ENCODE measurements around the gene CYP2D6. TPM values are rescaled to one million over a fixed set of nuclear protein-coding genes. Genes with fewer than 3 reads are reported as not detected.
"Not testable (repeated sequence)": the region's sequence is repeated elsewhere in the genome, so short reads cannot be mapped to it uniquely, and the experiment has no call there.

The CYP2D6 gene
- total RNA-seq, 1 donor from 2014 or later = 4.0 TPM

GRCh38 chr22:42150727-42151590 lies 20.3 kb upstream of the CYP2D6 start:
- no peak for DNase-seq (ENCODE audit: extremely low spot score, unreplicated experiment)
- H3K4me1 Mint-ChIP-seq (ENCODE audit: unreplicated experiment) = no peaks in the 10 kb centered on the region
- H3K4me3 Mint-ChIP-seq = no peak overlapping the region
- H3K27ac Mint-ChIP-seq = no peak overlapping the region
- TF ChIP-seq, protein P1, sequence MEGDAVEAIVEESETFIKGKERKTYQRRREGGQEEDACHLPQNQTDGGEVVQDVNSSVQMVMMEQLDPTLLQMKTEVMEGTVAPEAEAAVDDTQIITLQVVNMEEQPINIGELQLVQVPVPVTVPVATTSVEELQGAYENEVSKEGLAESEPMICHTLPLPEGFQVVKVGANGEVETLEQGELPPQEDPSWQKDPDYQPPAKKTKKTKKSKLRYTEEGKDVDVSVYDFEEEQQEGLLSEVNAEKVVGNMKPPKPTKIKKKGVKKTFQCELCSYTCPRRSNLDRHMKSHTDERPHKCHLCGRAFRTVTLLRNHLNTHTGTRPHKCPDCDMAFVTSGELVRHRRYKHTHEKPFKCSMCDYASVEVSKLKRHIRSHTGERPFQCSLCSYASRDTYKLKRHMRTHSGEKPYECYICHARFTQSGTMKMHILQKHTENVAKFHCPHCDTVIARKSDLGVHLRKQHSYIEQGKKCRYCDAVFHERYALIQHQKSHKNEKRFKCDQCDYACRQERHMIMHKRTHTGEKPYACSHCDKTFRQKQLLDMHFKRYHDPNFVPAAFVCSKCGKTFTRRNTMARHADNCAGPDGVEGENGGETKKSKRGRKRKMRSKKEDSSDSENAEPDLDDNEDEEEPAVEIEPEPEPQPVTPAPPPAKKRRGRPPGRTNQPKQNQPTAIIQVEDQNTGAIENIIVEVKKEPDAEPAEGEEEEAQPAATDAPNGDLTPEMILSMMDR (conservative IDR thresholded peaks at IDR 0.05) = no peak
- no peaks in the 10 kb centered on the region for H3K27me3 Mint-ChIP-seq
- H3K36me3 Mint-ChIP-seq = peaks cover 7% of the 10 kb centered on the region
- H3K9me3 Mint-ChIP-seq = no peaks in the 10 kb centered on the region

DNA sequence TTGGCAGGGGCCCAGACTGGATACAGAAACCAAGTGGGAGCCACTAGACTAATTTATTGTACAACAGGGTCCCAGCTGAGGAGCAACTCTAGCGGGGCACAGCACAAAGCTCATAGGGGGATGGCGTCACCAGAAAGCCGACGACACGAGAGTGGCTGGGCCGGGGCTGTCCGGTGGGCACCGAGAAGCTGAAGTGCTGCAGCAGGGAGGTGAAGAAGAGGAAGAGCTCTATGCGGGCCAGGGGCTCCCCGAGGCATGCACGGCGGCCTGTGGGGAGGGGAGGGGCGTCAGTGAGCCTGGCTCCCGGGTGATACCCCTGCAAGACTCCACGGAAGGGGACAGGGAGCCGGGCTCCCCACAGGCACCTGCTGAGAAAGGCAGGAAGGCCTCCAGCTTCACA lies 19.2 kb upstream of the CYP2D6 start:
- DNase-seq (ENCODE audit: extremely low spot score, unreplicated experiment); H3K9me3 Mint-ChIP-seq; H3K27me3 Mint-ChIP-seq; H3K4me3 Mint-ChIP-seq; H3K27ac Mint-ChIP-seq; H3K4me1 Mint-ChIP-seq (ENCODE audit: unreplicated experiment): not testable (repeated sequence)
- H3K36me3 Mint-ChIP-seq = peaks cover 11% of the 10 kb centered on the region

DNA sequence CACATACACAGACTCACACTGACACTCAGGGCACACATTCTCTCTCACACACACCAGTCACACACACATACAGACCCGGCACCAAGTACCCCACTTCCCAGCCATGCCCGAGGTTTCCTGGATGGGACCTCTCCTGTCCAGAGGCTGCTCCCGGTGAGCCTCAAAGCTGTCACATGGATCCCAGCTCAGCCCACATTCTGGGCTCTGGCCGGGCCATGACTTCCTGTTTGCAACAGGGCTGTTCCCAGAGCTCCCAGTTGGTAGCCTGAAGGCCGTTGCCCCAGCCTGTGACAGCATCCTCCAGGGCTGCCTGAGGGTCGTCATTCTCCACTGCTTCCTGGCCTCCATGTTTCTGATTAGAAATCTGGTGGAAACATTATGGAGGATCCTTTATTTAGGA lies 14.6 kb upstream of the CYP2D6 start:
- H3K27ac Mint-ChIP-seq = no peak overlapping the region

GRCh38 chr22:42143859-42144822 lies 13.5 kb upstream of the CYP2D6 start:
- not testable (repeated sequence) for DNase-seq (ENCODE audit: extremely low spot score, unreplicated experiment); H3K9me3 Mint-ChIP-seq; H3K36me3 Mint-ChIP-seq; H3K4me3 Mint-ChIP-seq; H3K27ac Mint-ChIP-seq; H3K27me3 Mint-ChIP-seq; H3K4me1 Mint-ChIP-seq (ENCODE audit: unreplicated experiment)

More for the DNA sequence above, 14.6 kb upstream of the CYP2D6 start:
- DNase-seq (ENCODE audit: extremely low spot score, unreplicated experiment) = no peak
- no peak overlapping the region for H3K4me3 Mint-ChIP-seq
- peaks cover 7% of the 10 kb centered on the region for H3K36me3 Mint-ChIP-seq
- H3K4me1 Mint-ChIP-seq (ENCODE audit: unreplicated experiment) = no peaks in the 10 kb centered on the region
- TF ChIP-seq, protein P1 (conservative IDR thresholded peaks at IDR 0.05) = no peak
- H3K9me3 Mint-ChIP-seq = no peaks in the 10 kb centered on the region
- H3K27me3 Mint-ChIP-seq = no peaks in the 10 kb centered on the region

DNA sequence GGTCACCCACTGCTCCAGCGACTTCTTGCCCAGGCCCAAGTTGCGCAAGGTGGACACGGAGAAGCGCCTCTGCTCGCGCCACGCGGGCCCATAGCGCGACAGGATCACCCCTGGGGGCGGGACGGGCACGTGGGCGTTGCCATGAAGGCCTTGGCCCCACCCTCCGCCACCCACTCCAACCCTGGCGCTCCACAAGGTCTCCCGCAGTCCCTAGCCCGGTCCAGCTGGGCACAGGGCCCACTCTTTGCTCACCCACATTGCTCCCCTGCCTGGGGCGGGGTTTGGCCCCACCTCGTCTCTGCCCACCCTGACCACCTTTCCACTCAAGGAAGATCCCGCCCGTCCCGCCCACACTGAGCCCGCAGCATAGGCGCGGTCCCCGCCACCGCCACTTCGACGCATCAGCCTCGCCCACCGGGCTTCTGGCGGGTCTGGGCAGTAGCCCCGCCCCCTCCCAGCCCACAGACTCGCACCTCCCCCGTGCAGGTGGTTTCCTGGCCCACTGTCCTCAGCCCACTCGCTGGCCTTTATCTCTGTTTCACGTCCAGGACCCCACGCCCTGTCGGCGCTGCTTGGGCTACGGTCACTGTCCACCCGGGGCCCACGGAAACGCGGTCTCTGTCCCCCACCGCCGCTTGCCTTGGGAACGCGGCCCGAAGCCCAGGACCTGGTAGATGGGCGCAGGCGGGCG lies 12.3 kb upstream of the CYP2D6 start:
- TF ChIP-seq, protein P1 (conservative IDR thresholded peaks at IDR 0.05) = no peak
- H3K4me3 Mint-ChIP-seq = no peak overlapping the region
- H3K27ac Mint-ChIP-seq = no peak overlapping the region
- no peak for DNase-seq (ENCODE audit: extremely low spot score, unreplicated experiment)
- no peaks in the 10 kb centered on the region for H3K4me1 Mint-ChIP-seq (ENCODE audit: unreplicated experiment)
- H3K9me3 Mint-ChIP-seq = no peaks in the 10 kb centered on the region
- H3K27me3 Mint-ChIP-seq = no peaks in the 10 kb centered on the region
- H3K36me3 Mint-ChIP-seq = peaks cover 6% of the 10 kb centered on the region

- H3K4me3 Mint-ChIP-seq; H3K36me3 Mint-ChIP-seq; H3K27me3 Mint-ChIP-seq; DNase-seq (ENCODE audit: extremely low spot score, unreplicated experiment); H3K9me3 Mint-ChIP-seq; H3K27ac Mint-ChIP-seq; H3K4me1 Mint-ChIP-seq (ENCODE audit: unreplicated experiment): not testable (repeated sequence)
These were observed 10.9 kb upstream of the CYP2D6 start for GRCh38 chr22:42141307-42142057.

- not testable (repeated sequence) for H3K36me3 Mint-ChIP-seq, H3K9me3 Mint-ChIP-seq
These were observed 9.5 kb upstream of the CYP2D6 start for GRCh38 chr22:42140153-42140552.

GRCh38 chr22:42139508-42139907 lies 8.9 kb upstream of the CYP2D6 start:
- not testable (repeated sequence) for H3K36me3 Mint-ChIP-seq; H3K4me1 Mint-ChIP-seq (ENCODE audit: unreplicated experiment); H3K27me3 Mint-ChIP-seq; DNase-seq (ENCODE audit: extremely low spot score, unreplicated experiment); H3K4me3 Mint-ChIP-seq; H3K9me3 Mint-ChIP-seq; H3K27ac Mint-ChIP-seq

More at GRCh38 chr22:42140153-42140552, 9.5 kb upstream of the CYP2D6 start:
- H3K4me3 Mint-ChIP-seq; H3K27me3 Mint-ChIP-seq; H3K4me1 Mint-ChIP-seq (ENCODE audit: unreplicated experiment); DNase-seq (ENCODE audit: extremely low spot score, unreplicated experiment); H3K27ac Mint-ChIP-seq: not testable (repeated sequence)
